GM23338 (cell line): ENCODE data around the gene NNMT. TPM values are rescaled to one million over a fixed set of nuclear protein-coding genes. Genes with fewer than 3 reads are reported as not detected.

Experiments
- ATAC-seq: fragments of 200-7000 bp; cut with Tn5 transposase; 3 replicates; pipeline ENCODE4 v1.9.1; 2020
- DNase-seq: peaks from one replicate; pipeline ENCODE4 v3.0.0-alpha.2; 2015; ENCODE audit warnings: low spot score
- H2AFZ ChIP-seq: fragments of 200-600 bp; sonication (generic); 2 replicates; pipeline ENCODE4 v1.8.0; 2016; ENCODE audit warnings: antibody characterized with exemption, mild to moderate bottlenecking, moderate library complexity
- H3F3A ChIP-seq: fragments of 200-600 bp; sonication (generic); replicated peaks from 2 replicates; pipeline ENCODE4 v1.8.0; 2017; ENCODE audit warnings: antibody characterized with exemption, mixed run types, low read depth
- H3K27ac ChIP-seq: fragments of 200-600 bp; sonication (generic); 2 replicates; pipeline ENCODE4 v1.6.1; 2016; ENCODE audit warnings: low read depth
- H3K27me3 ChIP-seq: fragments of 200-600 bp; sonication (generic); 2 replicates; pipeline ENCODE4 v1.8.0; 2016; ENCODE audit warnings: mild to moderate bottlenecking, mixed run types, moderate library complexity; ENCODE audit not compliant: insufficient read depth
- H3K36me3 ChIP-seq: fragments of 200-600 bp; sonication (generic); 2 replicates; pipeline ENCODE4 v1.8.0; 2016; ENCODE audit warnings: mild to moderate bottlenecking; ENCODE audit not compliant: insufficient read depth
- H3K4me1 ChIP-seq: fragments of 200-600 bp; sonication (generic); 2 replicates; pipeline ENCODE4 v1.8.0; 2016; ENCODE audit warnings: mild to moderate bottlenecking, moderate library complexity; ENCODE audit not compliant: insufficient read depth
- H3K4me2 ChIP-seq: fragments of 200-600 bp; sonication (generic); 2 replicates; pipeline ENCODE4 v1.7.1; 2017; ENCODE audit warnings: mixed run types
- H3K4me3 ChIP-seq: fragments of 200-600 bp; sonication (generic); 2 replicates; pipeline ENCODE4 v1.6.1; 2016; ENCODE audit warnings: mixed run types
- H3K79me2 ChIP-seq: fragments of 200-600 bp; sonication (generic); replicated peaks from 2 replicates; pipeline ENCODE4 v1.8.0; 2017; ENCODE audit warnings: mild to moderate bottlenecking; ENCODE audit not compliant: insufficient read depth
- H3K9me2 ChIP-seq: fragments of 200-600 bp; sonication (generic); 2 replicates; pipeline ENCODE4 v1.8.0; 2017; ENCODE audit not compliant: insufficient read depth
- H4K20me1 ChIP-seq: fragments of 200-600 bp; sonication (generic); replicated peaks from 2 replicates; pipeline ENCODE4 v1.8.0; 2017; ENCODE audit warnings: mild to moderate bottlenecking; ENCODE audit not compliant: insufficient read depth
- H3K27ac Mint-ChIP-seq: 2 replicates; pipeline ENCODE4 v1.8.0; 2020; ENCODE audit warnings: inconsistent platforms, mild to moderate bottlenecking, moderate library complexity, mixed read lengths
- H3K27me3 Mint-ChIP-seq: 3 replicates; pipeline ENCODE4 v1.8.0; 2022; ENCODE audit warnings: low read depth, mild to moderate bottlenecking, moderate library complexity, mixed read lengths, inconsistent platforms; ENCODE audit not compliant: insufficient read depth, poor library complexity
- H3K36me3 Mint-ChIP-seq: 3 replicates; pipeline ENCODE4 v1.8.0; 2021; ENCODE audit warnings: low read depth, mild to moderate bottlenecking, inconsistent platforms, moderate library complexity, mixed read lengths
- H3K4me1 Mint-ChIP-seq: 3 replicates; pipeline ENCODE4 v1.8.0; 2020; ENCODE audit warnings: mild to moderate bottlenecking, inconsistent platforms, mixed read lengths
- H3K4me3 Mint-ChIP-seq: 3 replicates; pipeline ENCODE4 v1.8.0; 2021; ENCODE audit warnings: moderate library complexity, mild to moderate bottlenecking, inconsistent platforms, mixed read lengths
- H3K9me3 Mint-ChIP-seq: 3 replicates; pipeline ENCODE4 v1.8.0; 2020; ENCODE audit warnings: moderate library complexity, mild to moderate bottlenecking, inconsistent platforms, mixed read lengths
- CREB1 ChIP-seq: fragments of 250-450 bp; sonication (Bioruptor Pico); IDR thresholded peaks from 2 replicates; pipeline ENCODE4 v1.5.0; 2020; ENCODE audit warnings: low read depth, mild to moderate bottlenecking, moderate library complexity
- EZH2 ChIP-seq: fragments of 200-600 bp; sonication (generic); IDR thresholded peaks from one replicate; pipeline ENCODE4 v1.8.0; 2017; ENCODE audit warnings: antibody characterized with exemption, mild to moderate bottlenecking, low read depth; ENCODE audit not compliant: unreplicated experiment
- EZH2phosphoT487 ChIP-seq: fragments of 200-600 bp; sonication (generic); IDR thresholded peaks from one replicate; pipeline ENCODE4 v1.8.1; 2018; ENCODE audit warnings: antibody characterized with exemption; ENCODE audit not compliant: unreplicated experiment
- JUNB ChIP-seq: IDR thresholded peaks from one replicate; pipeline ENCODE4 v1.6.1; 2016; ENCODE audit warnings: antibody characterized with exemption; ENCODE audit not compliant: unreplicated experiment
- NANOG ChIP-seq: IDR thresholded peaks from 2 replicates; pipeline ENCODE4 v1.6.1; 2016; ENCODE audit warnings: antibody characterized with exemption, borderline replicate concordance
- POLR2AphosphoS5 ChIP-seq: IDR thresholded peaks from 2 replicates; pipeline ENCODE4 v1.6.1; 2016; ENCODE audit warnings: antibody characterized with exemption, low read depth
- STAT1 ChIP-seq: IDR thresholded peaks from one replicate; pipeline ENCODE4 v1.6.1; 2016; ENCODE audit warnings: antibody characterized with exemption; ENCODE audit not compliant: unreplicated experiment
- ZNF114 ChIP-seq: fragments of 250-450 bp; sonication (Bioruptor Pico); IDR thresholded peaks from 2 replicates; pipeline ENCODE4 v1.5.0; 2020; ENCODE audit warnings: mild to moderate bottlenecking, moderate library complexity
- ZNF331 ChIP-seq: fragments of 250-450 bp; sonication (Bioruptor Pico); IDR thresholded peaks from 2 replicates; pipeline ENCODE4 v1.5.0; 2020; ENCODE audit warnings: low read depth, mild to moderate bottlenecking, moderate library complexity
- polyA plus RNA-seq: library from polyadenylated mRNA; unstranded; fragments of >200 nt; fragmentation: Nextera tagmentation; extraction: Ambion mirVana; gene quantifications from 2 replicates; pipeline ENCODE4 v1.2.1, GENCODE V29; 2016
- total RNA-seq: library from RNA; depleted of rRNA; stranded (reverse); fragments of >200 nt; shearing (Covaris generic); gene quantifications from 2 replicates; pipeline ENCODE4 v1.2.3, GENCODE V29; 2014
- TF ChIP-seq, protein P1 (sequence below), 2 experiments: fragments of 200-600 bp in 1 of 2; sonication (generic) in 1 of 2; conservative IDR thresholded peaks; 2 replicates each; pipeline versions ENCODE4 v1.5.1 to v1.6.1; 2016 to 2017; ENCODE audit warnings: antibody characterized with exemption in 2 of 2, low read depth in 2 of 2, mild to moderate bottlenecking in 2 of 2, moderate library complexity in 1 of 2
- TF ChIP-seq, protein P2 (sequence below): IDR thresholded peaks from one replicate; pipeline ENCODE4 v1.6.1; 2018; ENCODE audit warnings: antibody characterized with exemption; ENCODE audit not compliant: unreplicated experiment
- TF ChIP-seq, protein P3 (sequence below): IDR thresholded peaks from 2 replicates; pipeline ENCODE4 v1.6.1; 2016; ENCODE audit warnings: antibody characterized with exemption
- TF ChIP-seq, protein P4 (sequence below): fragments of 250-450 bp; sonication (Bioruptor Pico); IDR thresholded peaks from 2 replicates; pipeline ENCODE4 v1.5.0; 2020; ENCODE audit warnings: mild to moderate bottlenecking, moderate library complexity

NNMT gene
- total and polyA plus RNA-seq, 2 experiments from 2014 or later, result 0.40 TPM; not detected in 1

DNA sequence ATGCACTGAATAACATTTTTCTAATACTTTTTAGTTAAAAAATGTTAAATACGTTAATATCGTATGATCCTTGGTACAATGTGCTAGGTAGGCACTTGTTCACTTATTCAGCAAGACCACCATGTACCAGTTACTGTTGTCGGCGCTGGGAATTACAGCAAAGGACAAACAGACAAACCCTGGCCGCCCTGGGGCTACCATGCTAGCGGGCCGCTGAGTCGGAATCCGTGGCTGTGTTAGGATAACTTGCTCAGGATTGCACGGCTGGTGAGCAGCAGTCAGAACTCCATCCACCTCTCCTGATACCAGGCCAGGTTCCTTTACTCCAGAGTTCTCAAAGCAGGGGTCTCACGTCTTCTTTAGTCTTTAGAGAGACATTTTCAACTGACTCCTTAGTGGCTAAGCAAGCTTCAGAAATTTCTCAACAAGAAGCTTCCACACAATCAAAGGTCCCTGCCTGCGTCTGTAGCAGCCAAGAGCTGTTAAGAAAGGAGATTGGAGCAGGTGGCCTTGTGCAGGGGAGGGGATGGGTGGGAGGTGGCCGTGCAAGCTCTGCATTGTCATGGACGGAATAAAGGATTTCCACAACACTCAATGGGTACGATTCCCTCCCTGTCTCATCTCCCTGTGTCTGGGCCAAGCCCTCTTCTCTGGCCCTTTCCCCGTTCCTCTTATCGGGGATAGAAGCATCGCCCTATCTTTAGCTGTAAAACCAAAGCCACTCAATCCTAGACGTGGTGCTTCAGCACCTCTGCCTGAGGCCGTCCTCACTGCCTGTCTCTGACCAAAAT lies 39.8 kb upstream of the NNMT start (continued):
- TF ChIP-seq POLR2AphosphoS5, result no peak
- TF ChIP-seq EZH2phosphoT487, result no peak
- TF ChIP-seq, protein P1, sequence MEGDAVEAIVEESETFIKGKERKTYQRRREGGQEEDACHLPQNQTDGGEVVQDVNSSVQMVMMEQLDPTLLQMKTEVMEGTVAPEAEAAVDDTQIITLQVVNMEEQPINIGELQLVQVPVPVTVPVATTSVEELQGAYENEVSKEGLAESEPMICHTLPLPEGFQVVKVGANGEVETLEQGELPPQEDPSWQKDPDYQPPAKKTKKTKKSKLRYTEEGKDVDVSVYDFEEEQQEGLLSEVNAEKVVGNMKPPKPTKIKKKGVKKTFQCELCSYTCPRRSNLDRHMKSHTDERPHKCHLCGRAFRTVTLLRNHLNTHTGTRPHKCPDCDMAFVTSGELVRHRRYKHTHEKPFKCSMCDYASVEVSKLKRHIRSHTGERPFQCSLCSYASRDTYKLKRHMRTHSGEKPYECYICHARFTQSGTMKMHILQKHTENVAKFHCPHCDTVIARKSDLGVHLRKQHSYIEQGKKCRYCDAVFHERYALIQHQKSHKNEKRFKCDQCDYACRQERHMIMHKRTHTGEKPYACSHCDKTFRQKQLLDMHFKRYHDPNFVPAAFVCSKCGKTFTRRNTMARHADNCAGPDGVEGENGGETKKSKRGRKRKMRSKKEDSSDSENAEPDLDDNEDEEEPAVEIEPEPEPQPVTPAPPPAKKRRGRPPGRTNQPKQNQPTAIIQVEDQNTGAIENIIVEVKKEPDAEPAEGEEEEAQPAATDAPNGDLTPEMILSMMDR (conservative IDR thresholded peaks at IDR 0.05; ENCODE audit: low read depth in 2 of 2), result no peak
- TF ChIP-seq ZNF114 (CRISPR knock-in tag), result no peak
- no peak for TF ChIP-seq ZNF331
- TF ChIP-seq EZH2, result no peak
- no peak for TF ChIP-seq CREB1 (CRISPR knock-in tag)
- TF ChIP-seq NANOG, result no peak
- TF ChIP-seq, protein P2, sequence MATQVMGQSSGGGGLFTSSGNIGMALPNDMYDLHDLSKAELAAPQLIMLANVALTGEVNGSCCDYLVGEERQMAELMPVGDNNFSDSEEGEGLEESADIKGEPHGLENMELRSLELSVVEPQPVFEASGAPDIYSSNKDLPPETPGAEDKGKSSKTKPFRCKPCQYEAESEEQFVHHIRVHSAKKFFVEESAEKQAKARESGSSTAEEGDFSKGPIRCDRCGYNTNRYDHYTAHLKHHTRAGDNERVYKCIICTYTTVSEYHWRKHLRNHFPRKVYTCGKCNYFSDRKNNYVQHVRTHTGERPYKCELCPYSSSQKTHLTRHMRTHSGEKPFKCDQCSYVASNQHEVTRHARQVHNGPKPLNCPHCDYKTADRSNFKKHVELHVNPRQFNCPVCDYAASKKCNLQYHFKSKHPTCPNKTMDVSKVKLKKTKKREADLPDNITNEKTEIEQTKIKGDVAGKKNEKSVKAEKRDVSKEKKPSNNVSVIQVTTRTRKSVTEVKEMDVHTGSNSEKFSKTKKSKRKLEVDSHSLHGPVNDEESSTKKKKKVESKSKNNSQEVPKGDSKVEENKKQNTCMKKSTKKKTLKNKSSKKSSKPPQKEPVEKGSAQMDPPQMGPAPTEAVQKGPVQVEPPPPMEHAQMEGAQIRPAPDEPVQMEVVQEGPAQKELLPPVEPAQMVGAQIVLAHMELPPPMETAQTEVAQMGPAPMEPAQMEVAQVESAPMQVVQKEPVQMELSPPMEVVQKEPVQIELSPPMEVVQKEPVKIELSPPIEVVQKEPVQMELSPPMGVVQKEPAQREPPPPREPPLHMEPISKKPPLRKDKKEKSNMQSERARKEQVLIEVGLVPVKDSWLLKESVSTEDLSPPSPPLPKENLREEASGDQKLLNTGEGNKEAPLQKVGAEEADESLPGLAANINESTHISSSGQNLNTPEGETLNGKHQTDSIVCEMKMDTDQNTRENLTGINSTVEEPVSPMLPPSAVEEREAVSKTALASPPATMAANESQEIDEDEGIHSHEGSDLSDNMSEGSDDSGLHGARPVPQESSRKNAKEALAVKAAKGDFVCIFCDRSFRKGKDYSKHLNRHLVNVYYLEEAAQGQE, result no peak
- TF ChIP-seq, protein P3, sequence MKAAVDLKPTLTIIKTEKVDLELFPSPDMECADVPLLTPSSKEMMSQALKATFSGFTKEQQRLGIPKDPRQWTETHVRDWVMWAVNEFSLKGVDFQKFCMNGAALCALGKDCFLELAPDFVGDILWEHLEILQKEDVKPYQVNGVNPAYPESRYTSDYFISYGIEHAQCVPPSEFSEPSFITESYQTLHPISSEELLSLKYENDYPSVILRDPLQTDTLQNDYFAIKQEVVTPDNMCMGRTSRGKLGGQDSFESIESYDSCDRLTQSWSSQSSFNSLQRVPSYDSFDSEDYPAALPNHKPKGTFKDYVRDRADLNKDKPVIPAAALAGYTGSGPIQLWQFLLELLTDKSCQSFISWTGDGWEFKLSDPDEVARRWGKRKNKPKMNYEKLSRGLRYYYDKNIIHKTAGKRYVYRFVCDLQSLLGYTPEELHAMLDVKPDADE, result no peak
- no peak for TF ChIP-seq JUNB

DNA sequence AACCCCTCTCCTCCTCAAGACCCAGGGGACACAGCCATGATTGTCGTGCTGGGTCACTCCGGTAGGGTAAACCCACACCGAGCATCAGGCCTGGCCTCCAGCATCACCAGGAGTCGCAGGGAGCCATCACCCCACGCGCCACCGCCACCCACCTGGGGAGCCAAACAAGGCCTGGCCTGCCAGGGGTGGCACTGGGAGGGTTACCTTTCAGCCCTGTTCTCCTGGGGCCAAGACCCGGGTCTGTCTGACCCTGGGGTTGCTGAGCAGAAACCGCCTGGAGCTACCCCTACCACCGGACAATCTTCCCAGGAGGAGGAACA lies 39.3 kb upstream of the NNMT start:
- Histone ChIP-seq H3K27me3 (no peaks in the 10 kb centered on the region), H3K79me2 (no peaks in the 10 kb centered on the region), H3K4me3 (no peak overlapping the region), H3F3A (no peaks in the 10 kb centered on the region), H3K36me3 (no peaks in the 10 kb centered on the region), H3K27ac (no peak overlapping the region), H4K20me1 (no peaks in the 10 kb centered on the region), H2AFZ (no peak overlapping the region), H3K4me1 (peaks cover 17% of the 10 kb centered on the region), H3K4me2 (no peak overlapping the region), H3K9me2 (no peaks in the 10 kb centered on the region)
- no peak overlapping the region for H3K27ac Mint-ChIP-seq
- peaks cover 32% of the 10 kb centered on the region for H3K4me1 Mint-ChIP-seq
- ATAC-seq, result no peak
- H3K9me3 Mint-ChIP-seq, result no peaks in the 10 kb centered on the region
- H3K27me3 Mint-ChIP-seq, result peaks cover 9% of the 10 kb centered on the region
- no peak for DNase-seq
- no peak overlapping the region for H3K4me3 Mint-ChIP-seq
- no peaks in the 10 kb centered on the region for H3K36me3 Mint-ChIP-seq
- no peak for TF ChIP-seq CREB1 (CRISPR knock-in tag)
- TF ChIP-seq, protein P4, sequence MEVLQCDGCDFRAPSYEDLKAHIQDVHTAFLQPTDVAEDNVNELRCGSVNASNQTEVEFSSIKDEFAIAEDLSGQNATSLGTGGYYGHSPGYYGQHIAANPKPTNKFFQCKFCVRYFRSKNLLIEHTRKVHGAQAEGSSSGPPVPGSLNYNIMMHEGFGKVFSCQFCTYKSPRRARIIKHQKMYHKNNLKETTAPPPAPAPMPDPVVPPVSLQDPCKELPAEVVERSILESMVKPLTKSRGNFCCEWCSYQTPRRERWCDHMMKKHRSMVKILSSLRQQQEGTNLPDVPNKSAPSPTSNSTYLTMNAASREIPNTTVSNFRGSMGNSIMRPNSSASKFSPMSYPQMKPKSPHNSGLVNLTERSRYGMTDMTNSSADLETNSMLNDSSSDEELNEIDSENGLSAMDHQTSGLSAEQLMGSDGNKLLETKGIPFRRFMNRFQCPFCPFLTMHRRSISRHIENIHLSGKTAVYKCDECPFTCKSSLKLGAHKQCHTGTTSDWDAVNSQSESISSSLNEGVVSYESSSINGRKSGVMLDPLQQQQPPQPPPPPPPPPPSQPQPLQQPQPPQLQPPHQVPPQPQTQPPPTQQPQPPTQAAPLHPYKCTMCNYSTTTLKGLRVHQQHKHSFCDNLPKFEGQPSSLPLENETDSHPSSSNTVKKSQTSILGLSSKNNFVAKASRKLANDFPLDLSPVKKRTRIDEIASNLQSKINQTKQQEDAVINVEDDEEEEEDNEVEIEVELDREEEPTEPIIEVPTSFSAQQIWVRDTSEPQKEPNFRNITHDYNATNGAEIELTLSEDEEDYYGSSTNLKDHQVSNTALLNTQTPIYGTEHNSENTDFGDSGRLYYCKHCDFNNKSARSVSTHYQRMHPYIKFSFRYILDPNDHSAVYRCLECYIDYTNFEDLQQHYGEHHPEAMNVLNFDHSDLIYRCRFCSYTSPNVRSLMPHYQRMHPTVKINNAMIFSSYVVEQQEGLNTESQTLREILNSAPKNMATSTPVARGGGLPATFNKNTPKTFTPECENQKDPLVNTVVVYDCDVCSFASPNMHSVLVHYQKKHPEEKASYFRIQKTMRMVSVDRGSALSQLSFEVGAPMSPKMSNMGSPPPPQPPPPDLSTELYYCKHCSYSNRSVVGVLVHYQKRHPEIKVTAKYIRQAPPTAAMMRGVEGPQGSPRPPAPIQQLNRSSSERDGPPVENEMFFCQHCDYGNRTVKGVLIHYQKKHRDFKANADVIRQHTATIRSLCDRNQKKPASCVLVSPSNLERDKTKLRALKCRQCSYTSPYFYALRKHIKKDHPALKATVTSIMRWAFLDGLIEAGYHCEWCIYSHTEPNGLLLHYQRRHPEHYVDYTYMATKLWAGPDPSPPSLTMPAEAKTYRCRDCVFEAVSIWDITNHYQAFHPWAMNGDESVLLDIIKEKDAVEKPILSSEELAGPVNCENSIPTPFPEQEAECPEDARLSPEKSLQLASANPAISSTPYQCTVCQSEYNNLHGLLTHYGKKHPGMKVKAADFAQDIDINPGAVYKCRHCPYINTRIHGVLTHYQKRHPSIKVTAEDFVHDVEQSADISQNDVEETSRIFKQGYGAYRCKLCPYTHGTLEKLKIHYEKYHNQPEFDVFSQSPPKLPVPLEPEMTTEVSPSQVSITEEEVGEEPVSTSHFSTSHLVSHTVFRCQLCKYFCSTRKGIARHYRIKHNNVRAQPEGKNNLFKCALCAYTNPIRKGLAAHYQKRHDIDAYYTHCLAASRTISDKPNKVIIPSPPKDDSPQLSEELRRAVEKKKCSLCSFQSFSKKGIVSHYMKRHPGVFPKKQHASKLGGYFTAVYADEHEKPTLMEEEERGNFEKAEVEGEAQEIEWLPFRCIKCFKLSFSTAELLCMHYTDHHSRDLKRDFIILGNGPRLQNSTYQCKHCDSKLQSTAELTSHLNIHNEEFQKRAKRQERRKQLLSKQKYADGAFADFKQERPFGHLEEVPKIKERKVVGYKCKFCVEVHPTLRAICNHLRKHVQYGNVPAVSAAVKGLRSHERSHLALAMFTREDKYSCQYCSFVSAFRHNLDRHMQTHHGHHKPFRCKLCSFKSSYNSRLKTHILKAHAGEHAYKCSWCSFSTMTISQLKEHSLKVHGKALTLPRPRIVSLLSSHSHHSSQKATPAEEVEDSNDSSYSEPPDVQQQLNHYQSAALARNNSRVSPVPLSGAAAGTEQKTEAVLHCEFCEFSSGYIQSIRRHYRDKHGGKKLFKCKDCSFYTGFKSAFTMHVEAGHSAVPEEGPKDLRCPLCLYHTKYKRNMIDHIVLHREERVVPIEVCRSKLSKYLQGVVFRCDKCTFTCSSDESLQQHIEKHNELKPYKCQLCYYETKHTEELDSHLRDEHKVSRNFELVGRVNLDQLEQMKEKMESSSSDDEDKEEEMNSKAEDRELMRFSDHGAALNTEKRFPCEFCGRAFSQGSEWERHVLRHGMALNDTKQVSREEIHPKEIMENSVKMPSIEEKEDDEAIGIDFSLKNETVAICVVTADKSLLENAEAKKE (CRISPR knock-in tag), result no peak
- TF ChIP-seq STAT1, result no peak
